ENCODE data around the gene JPT2.

Gene JPT2, protein sequence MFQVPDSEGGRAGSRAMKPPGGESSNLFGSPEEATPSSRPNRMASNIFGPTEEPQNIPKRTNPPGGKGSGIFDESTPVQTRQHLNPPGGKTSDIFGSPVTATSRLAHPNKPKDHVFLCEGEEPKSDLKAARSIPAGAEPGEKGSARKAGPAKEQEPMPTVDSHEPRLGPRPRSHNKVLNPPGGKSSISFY

DNA sequence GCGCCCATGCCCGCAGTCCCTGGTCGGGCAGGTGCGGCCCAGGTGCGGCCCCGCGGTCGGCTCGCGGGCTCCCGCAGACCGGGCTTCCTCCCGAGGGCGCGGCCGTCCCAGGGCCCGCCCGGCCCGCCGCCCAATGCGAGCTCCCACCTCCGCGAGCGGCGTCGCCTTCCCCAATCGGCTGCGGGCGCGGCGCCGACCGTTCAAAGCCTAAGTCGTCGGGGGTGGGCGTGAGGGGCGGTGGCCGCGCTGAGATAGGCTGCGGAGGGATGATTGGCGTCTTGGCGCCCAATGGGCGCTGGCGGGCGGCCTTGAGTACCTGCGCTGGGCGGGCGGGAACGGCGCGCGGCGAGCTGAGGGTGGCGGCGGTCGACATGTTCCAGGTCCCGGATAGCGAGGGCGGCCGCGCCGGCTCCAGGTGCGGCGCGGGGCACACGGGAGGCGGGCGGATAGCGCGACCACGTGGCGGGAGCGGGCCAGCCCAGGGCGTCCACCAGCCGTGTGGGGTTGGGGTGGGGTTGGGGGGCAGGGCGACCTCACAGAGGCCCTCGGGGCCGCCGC lies at the start of gene JPT2:
JPT2 (plus strand) TSS at position 338 of the 558 bp plus-strand sequence; CDS start at position 372, 34 bp downstream.
- peak; percentile 87 to 95 (median 94) for DNase-seq (ENCODE audit: low read depth in 4 of 4, low spot score in 1 of 4)

DNA sequence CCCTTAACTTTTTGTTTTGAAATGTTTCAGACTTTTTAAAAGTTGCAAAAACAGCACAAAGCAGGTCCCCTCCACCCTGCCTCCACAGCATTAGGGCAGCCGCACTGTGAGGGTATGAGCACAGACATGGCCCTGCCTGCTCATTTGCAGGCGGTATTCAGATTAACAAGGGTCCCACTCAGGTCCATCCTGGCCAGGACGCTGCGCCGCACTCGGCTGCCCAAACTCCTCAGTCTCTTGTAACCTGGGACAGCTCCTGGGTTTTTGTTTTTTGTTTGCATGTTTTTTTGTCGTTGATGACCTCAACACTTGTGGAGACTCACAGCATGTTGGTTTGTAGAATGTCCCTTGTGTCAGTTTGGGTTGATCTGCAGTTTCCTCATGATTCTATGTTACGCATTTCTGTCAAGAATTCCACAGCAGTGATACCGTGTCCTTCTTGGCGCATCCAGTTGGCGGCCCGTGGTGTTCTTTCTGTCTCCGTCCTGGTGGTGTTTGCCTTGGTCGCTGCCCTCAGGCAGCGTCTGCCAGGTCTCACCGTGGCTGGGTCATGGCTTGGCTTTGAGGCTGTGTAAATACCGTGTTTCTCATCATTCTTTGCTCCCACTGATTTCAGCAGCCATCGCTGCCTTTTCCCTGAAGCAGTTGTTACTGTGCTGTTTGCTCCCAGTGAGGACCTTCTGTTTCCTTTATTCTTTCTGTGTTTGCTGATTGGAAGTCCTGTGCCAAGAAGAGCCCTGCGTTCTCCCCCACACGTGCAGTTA lies 47.4 kb upstream of the JPT2 start:
- DNase-seq (ENCODE audit: low read depth in 4 of 4, low spot score in 1 of 4): no peak

DNA sequence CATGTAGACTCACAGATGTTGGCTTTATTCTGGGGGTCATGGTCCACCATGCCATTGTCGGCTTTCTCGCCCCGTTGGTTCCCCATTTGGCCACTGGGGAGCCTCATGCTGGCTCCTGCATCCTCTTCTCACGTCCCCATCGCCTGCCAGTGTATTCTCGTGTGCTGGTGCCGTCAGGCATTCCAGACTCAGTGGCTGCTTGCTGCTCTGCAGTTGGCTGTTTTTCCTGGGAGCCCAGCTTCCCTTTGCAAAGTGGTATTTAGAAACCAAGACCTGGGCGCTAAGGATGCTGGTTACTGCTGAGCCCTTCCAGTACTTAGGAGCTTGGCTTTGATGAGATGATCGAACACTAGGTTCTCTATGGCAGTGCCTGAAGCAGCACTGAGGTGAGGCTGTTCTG lies 46.8 kb upstream of the JPT2 start:
- no peak for DNase-seq (ENCODE audit: low read depth in 4 of 4, low spot score in 1 of 4)

DNA sequence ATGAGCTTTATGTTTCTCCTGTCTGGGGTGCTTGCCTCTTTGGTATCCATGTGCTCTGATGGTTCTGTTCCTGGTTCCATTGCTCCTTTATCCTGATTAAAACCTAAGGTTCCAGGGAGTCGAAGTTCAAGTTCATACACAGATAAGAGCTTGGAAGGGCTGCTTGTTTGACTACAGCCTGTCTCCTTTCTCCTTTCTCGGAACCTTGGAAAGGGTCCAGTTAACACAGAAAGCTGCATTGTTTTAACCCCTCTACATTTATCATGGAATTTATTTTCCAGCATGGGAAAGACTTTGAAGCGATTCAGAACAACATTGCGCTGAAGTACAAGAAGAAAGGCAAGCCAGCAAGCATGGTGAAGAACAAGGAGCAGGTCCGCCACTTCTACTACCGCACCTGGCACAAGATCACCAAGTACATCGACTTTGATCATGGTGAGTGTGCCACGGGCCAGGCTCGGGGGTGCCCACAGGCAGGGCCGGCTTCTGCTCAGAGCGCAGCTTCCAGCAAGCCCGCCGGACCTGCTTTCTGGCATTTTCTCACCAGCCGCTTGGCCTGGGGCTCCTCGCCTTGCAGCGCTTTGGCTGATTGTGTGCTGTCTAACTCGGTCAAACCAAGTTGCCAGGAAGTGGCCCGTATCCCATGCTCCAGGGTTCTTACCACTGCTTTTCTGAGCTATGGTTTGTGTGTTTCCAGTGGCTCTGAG lies 46.0 kb upstream of the JPT2 start:
- no peak for DNase-seq (ENCODE audit: low read depth in 4 of 4, low spot score in 1 of 4)

DNA sequence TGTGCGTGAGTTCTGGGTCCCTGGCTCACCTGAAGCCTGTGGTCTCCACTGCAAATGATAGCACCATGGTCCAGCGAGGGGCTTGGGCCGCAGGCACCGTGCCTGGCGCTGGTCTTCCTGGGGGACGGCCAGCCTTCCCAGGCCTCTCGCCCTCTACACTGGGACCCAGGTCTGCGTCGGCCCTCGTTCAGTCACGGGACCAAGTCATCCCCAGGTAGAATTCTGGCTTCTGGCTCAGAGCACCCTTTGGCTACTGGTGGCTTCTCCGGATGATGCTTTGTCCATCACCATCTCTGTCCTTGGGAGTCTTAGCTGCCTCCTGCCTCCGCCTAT lies 45.5 kb upstream of the JPT2 start:
- DNase-seq (ENCODE audit: low read depth in 4 of 4, low spot score in 1 of 4): no peak

DNA sequence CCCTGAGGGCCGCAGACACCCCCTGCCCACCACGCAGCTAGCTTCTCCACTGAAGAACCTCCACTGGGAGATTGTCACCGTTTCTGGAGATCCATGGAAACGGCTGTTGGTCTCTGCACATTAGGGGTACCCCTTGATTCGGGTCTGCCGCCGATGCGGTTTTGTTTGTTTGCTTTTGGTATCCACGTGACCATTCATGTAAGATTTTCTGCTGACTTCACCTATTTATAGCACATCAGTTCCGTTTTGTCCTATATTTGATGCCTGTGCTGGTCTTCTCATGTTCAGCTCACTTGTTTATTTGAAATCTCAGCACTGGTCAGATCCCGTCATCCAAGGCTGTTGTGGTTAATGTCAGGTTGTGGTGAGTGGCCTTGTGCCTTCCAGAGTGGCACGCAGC lies 44.8 kb upstream of the JPT2 start:
- DNase-seq (ENCODE audit: low read depth in 4 of 4, low spot score in 1 of 4): no peak

DNA sequence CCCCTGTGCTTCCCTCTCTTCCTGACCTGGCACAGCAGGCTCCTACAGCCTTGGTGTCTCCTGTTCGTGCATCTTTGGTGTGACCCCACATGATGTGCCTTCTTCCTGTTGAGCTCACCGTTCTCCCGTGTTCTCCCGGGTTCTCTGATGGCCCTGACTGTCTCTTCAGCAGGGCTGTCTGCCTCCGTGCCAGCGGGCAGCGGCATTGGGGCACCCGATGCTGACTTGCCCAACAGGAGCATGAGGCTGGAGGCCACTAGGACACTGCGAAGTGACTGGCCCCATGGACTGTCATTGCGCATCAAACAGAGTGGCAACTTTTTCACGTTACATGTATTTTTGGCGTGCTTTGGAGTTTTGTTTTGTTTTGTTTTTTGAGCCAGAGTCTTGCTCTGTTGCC lies 43.5 kb upstream of the JPT2 start:
- DNase-seq (ENCODE audit: low read depth in 4 of 4, low spot score in 1 of 4): no peak

DNA sequence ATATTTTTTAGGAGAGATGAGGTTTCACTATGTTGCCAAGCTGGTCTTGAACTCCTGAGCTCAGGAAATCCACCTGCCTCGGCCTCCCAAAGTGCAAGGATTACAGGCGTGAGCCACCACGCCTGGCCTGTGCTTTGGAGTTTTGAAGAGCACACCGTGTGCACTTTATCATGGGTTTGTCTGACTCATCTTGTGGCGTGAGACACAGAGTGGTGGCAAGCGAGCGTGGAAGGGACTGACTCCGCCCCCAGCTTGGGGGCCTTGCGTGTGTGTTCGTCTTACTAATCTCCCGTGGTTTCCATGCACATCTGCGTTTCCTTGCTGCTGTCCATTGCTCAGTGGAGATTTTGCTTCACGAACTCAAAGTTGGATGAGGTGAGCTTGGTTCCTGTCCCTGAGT lies 43.0 kb upstream of the JPT2 start:
- DNase-seq (ENCODE audit: low read depth in 4 of 4, low spot score in 1 of 4): no peak

DNA sequence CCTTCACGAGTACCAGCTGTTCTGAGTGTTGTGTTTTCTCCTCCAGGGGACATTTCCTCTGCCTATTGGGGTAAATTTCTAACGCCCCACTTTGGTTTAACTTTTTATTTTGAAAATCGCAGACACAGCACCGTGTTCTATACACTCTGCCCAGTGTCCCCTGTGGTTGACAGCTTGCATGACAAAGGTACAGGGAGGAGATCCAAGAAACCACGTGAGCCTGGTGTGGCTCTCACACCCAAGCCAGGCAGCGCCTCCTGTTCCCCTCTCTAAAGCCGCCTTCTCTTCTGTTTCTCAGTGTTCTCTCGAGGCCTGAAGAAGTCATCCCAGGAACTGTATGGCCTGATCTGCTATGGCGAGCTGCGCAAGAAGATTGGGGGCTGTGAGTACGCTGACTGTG lies 40.6 kb upstream of the JPT2 start:
- DNase-seq (ENCODE audit: low read depth in 4 of 4, low spot score in 1 of 4): no peak

DNA sequence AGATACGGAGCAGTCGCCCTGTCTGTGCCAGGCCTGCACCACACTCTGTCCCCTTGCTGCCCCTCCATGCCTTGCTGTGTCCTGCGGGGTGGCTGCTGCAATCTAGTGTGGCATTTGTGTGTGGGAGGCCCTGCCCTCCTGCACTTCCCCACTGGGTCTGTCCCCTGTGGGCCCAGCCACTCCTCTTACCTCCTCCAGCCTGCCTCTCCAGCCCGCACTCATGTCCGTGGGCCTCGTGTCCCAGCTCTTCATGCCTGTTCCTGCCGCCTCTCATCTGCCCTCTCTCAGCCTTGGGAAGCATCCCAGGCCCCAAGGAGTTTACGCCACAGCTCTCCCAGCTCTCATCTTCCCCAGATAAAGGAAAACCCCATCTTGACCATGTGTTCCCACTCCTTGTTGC lies 39.3 kb upstream of the JPT2 start:
- DNase-seq (ENCODE audit: low read depth in 4 of 4, low spot score in 1 of 4): no peak

DNA sequence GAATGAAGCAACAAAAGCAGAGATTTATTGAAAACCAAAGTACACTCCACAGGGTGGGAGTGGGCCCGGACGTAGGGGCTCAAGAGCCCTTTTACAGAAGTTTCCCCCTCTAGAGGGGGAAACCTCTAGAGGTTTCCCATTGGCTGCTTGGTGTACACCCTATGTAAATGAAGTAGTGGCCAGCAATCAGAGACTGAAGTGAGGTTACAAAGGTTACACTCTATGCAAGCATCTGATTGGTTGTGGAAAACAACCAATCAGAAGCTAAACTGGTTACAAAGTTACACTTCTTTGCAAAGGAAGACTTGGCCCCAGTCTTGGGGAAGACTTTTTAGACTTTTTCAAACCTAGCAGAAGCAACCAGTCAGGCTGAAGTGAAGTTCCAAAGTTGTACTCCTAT lies 38.8 kb upstream of the JPT2 start:
- DNase-seq (ENCODE audit: low read depth in 4 of 4, low spot score in 1 of 4): no peak

DNA sequence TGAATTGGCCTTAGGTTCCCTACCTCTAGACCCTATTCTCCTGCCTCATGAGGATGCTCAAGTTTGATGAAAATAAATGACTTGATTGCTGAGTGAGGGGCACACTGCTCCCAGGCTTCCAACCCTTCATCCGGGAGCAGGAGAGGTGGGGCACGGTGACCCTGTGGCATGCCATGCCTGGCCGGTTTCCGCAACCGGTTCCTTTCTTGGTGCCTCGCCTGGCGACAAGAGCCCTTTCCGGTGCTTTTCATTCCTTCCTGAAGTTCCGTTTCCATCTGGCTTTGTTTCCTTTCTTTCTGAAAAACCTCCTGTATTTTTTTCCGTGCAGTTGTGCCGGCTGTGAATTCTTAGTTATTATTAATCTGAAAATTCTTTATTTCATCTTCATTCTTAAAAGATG lies 38.2 kb upstream of the JPT2 start:
- DNase-seq (ENCODE audit: low read depth in 4 of 4, low spot score in 1 of 4): no peak

DNA sequence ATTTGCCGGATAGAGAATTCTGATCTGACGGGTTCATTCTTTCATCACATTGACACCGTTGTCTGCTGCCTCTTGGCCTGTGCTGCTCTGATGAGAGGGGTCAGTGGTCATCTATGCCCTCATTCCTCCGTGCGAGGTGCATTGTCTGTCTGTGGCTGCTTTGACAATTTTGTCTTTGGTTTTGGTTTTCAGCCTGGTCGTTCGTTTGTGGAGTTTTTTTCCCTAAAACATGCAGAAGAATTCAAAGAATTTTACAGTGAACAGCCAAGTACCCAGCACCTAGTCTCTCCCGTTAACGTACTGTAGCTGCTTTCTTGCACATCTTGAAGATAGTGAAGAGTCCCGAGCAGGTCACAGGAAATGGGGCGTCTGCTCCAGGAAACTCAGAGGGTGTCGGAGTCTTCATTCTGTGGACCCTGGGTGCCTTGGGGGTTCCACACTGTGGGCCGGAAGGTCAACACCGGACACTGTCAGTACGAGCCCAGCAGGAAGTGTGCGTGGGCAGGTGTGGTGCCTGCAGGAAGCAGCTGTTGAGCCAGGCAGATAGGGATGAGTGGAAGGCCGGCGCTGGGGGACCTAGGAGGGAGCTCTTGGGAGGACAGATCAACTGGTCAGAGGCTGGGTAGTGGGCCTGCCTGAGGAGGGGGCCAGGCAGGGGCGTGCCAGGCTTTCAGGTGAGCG lies 37.7 kb upstream of the JPT2 start:
- no peak for DNase-seq (ENCODE audit: low read depth in 4 of 4, low spot score in 1 of 4)

DNA sequence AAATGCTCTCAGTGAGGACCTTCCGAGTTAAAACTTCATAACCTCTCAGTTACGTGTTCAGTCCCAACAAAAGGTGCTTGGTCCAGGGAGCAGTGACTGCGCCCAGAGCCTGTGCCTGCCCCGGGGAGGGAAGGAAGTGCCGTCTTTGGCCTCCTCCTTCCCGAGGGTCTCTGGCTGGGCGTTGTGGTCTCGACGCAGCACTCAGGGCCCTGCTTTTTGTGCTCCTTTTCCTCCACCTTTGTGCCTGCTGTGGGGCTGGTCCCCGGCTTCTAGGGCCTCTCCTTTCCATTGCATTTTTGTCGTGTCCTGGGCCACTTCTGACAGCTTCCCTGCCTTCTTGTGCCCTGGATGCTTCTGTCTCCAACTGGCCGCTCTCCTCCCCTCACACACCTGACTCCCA lies 36.8 kb upstream of the JPT2 start:
- no peak for DNase-seq (ENCODE audit: low read depth in 4 of 4, low spot score in 1 of 4)

DNA sequence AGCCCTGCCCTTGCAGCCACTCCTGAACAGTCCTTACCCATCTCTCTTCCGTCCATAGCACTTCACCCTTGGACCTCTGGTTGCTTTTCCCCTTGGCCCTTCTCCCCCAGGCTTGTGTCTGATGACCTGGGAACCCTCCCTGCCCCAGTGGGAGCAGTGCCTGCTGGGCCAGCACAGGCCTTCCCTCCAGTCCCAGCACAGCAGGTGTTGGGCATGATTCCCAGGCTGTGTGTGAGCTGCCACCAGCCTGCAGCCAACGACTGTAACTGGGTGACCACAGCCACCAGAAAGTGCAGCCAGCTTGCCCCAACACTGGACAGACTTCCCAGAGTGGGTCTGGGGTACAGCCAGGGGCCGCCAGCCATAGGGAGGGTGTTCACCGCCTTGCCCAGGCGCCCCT lies 35.9 kb upstream of the JPT2 start:
- no peak for DNase-seq (ENCODE audit: low read depth in 4 of 4, low spot score in 1 of 4)

DNA sequence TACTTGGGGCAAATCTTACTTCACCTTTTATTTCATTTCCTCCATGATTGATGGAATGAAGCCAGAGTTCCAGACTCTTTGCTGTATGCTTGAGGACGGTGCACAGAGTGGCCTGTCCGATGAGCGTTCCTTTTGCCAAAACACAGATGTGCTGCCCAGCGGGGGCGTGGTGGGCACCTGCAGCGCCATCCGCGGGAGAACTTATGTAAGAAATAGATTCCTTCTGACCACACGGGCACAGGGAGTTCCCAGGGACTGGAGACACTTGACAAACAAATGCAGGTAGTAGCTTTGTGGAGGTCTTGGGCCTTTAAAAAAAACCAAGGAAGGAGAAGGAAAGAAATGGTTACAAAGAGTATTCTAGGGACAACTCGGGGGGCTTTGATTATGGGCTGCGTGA lies 35.3 kb upstream of the JPT2 start:
- no peak for DNase-seq (ENCODE audit: low read depth in 4 of 4, low spot score in 1 of 4)

DNA sequence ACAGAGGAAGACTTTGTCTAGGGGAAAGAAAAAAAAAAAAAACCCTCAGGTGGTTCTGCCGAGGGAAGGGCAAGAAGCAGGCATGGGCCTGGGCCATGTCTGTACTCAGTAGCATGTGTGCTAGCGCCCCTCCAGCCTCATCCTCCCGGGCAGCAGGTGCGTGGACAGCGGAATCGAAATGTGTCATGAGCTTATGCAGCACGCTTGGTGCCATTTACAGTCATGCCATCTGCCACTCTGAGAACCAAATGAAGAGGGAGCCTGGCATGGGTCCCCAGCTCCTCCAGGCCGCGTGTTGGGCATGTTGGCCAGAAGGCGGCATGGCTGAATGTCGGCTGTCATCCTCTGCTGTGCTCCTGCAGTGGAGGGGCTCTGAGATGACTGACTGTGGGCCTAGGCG lies 34.6 kb upstream of the JPT2 start:
- no peak for DNase-seq (ENCODE audit: low read depth in 4 of 4, low spot score in 1 of 4)

DNA sequence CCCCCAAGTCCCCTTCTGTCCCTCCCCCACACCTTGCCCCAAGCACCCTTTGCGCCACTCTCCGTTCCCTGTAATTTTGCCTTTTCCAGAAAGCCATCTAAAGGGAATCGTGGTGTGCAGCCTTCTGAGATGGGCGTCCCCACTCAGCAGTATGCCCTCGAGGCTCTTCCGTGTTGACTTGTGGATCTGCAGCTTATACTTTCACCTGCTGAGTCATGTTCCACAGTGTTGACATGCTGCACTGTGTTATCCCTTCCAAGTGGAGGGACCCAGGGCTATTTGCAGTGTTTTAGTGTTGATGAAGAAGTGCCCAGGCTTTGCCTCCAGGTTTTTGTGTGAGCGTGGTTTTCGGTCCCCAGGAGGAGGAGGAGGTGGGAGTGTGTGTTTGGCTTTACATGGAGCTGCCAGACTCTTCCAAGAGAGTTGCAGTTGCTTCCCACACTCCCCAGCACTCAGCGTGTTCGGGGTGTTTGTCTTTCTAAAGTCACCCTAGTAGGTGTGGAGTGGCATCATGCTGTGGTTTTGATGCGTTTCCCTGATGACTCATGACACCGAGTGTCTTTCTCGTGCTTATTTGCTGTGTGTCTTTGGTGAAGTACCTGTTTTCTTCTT lies 32.1 kb upstream of the JPT2 start:
- peak; percentile 2 to 14 (median 10) for DNase-seq (ENCODE audit: low read depth in 4 of 4, low spot score in 1 of 4)

DNA sequence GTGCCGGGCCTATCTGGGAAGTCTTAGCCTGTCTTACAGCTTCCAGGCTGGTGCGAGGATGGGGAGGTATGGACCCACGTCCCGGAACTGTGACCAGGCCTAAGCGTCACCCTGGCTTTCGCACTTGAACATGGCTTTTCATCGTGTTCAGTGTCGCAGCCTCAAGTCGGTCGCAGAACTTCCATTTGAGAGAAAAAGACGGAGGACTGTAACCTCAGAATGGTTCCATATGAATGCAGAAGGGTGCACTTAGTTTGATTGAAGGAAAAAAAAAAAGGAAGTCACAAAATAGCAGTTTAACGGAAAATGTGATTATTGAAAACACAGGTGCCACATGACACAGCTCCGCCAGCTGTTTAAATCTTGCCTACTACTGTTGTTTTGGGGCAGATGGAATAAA lies 30.2 kb upstream of the JPT2 start:
- no peak for DNase-seq (ENCODE audit: low read depth in 4 of 4, low spot score in 1 of 4)

DNA sequence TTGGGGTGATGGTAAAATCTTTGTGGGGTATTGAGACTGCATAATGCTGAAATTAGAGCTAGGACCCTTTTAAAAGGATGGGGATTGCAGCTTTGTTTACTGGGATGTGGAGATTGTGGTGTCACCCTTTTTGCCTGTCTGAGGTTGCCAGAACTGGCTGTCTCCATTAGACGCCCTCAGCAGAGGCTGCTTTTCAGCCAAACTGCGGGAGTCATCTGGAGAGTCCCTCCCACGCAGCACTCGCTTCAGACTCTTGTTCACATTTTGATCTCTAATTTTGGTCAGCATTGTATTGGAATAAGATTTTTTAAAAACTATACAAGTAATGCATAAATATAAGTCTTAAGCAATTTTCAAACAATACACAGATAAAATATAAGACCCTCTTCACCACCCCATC lies 27.9 kb upstream of the JPT2 start:
- DNase-seq (ENCODE audit: low read depth in 4 of 4, low spot score in 1 of 4): no peak

Measured in stimulated activated CD4-positive, alpha-beta T cell treated with anti-CD3 and anti-CD28 coated beads, Interleukin-1b, Interleukin-23, amount 100 ng/mL, for 24 hours (primary cell).